VCaP (cell line): ENCODE results near the gene APPL1.
"Not testable (repeated sequence)": the region's sequence is repeated elsewhere in the genome, so short reads cannot be mapped to it uniquely, and the experiment has no call there.

Experiments used
- H3K27ac ChIP-seq: fragments of 450-650 bp; 2 replicates; pipeline ENCODE4 v1.5.1; 2017
- TF ChIP-seq, protein P1 (sequence below): fragments of 450-650 bp; conservative IDR thresholded peaks from 2 replicates; pipeline ENCODE4 v1.5.1; 2017; ENCODE audit warnings: mild to moderate bottlenecking, moderate library complexity

Gene APPL1

DNA sequence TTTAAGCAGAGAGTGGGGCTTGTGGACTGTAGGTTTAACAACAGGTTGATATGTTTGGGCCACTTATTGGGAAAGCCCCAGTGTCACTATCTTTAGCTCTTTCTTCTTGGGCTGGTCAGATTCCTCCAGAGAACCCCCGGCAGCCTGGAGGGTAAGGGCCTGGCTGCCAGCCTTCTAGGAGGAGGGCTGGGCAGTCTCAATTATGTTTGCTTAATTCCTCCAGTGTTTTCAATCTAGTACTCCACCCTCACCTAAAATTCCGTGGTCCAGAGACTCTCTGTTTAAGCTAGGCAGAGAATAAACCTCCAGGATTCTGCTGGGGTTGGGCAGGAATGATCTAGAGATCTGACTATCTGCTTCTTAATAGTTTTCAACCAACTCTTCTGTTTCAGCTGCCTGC lies 59.7 kb downstream of the APPL1 start:
- no peak overlapping the region for H3K27ac ChIP-seq
- TF ChIP-seq, protein P1, sequence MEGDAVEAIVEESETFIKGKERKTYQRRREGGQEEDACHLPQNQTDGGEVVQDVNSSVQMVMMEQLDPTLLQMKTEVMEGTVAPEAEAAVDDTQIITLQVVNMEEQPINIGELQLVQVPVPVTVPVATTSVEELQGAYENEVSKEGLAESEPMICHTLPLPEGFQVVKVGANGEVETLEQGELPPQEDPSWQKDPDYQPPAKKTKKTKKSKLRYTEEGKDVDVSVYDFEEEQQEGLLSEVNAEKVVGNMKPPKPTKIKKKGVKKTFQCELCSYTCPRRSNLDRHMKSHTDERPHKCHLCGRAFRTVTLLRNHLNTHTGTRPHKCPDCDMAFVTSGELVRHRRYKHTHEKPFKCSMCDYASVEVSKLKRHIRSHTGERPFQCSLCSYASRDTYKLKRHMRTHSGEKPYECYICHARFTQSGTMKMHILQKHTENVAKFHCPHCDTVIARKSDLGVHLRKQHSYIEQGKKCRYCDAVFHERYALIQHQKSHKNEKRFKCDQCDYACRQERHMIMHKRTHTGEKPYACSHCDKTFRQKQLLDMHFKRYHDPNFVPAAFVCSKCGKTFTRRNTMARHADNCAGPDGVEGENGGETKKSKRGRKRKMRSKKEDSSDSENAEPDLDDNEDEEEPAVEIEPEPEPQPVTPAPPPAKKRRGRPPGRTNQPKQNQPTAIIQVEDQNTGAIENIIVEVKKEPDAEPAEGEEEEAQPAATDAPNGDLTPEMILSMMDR = no peak

- no peak overlapping the region for H3K27ac ChIP-seq
- TF ChIP-seq, protein P1 = no peak
Observed at GRCh38 chr3:57288403-57288802, 60.9 kb downstream of the APPL1 start.

DNA sequence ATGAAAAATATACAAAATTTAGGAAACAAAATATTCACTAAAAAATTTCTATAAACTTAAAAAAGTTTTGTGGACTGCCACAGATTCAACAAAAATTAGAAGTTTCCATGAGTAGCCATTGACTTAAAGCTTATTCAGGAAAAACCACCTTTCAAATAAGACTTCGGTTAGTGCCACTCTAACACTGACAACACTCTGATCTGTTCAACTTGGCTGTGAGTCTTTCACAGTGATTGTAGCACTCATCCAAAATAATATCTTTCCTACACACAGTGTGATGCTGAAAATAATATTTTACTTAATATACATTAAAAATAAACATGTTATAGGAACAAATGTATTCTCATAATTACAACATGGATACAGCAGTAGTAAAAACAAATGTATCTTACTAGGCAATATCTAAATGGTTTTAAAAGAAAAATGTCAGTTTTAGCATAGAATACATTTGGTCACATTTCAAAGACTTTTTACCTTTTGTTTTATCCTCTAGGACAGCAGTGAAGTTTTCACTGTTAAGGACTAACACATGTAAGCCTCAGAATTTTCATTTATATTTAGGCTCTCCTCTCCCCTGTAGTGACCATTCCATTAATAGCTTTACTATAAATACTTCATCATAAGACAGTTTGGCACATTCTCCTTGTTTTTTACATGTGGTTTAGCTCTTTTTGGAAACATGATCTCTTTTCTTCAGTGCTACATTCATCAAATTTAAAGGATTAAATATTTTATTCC lies 64.8 kb downstream of the APPL1 start, which contains the start of gene ASB14:
ASB14 (minus strand) TSS at position 527 of the 738 bp plus-strand sequence. CDS start 652 bp downstream, outside the sequence.
- TF ChIP-seq, protein P1 = no peak

DNA sequence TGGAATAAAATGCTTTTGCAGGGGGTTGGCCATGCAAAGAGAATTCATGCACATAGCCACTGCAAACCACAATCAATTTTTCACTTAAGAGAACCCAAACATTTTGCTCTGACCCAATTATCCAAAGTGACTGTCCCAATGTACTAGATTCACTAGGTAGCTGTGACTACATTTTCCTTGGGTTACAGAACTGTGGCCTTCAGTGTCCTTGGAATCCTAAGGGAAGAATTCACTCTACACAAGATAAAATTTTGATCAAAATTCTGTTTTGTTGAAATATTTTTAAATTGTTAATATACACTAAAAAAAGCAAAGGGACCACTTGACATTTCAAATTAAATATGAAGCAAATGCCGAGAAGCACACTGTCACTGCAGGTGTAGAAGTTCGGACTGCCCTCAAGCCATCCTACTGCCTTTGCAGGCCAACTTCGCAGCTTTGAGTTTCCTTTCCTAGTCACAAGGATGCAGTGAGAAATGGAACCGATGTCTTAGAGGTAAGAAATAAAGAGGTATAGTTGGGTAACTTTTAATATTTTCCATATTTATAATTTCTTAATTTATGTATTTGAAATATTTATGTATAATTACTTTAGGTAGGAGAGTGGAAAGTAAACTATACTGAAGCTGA lies 65.5 kb downstream of the APPL1 start:
- H3K27ac ChIP-seq = no peak overlapping the region
- TF ChIP-seq, protein P1 = no peak

More for the DNA sequence above, 64.8 kb downstream of the APPL1 start, which contains the start of gene ASB14:
- no peak within 1 kb of the TSS for H3K27ac ChIP-seq

DNA sequence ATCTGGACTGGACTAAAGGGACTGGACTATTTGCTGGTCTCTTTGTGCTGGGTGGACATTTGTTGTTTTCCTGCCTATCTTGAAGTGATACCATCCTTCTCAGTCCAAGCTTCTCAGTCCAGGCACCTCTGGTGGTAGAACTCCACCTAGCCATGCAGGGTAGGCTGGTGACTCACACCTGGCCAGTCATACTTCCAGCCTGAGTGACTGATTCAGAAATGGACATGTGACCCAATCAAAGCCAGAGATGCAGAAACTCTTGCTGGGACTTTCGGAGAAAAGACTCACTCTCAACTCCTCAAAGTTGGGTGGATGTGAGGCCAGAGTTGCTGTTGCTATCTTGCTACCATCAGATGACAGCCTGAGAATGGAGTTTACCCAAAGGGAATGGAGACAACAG lies 70.5 kb downstream of the APPL1 start:
- TF ChIP-seq, protein P1 = no peak
- no peak overlapping the region for H3K27ac ChIP-seq

DNA sequence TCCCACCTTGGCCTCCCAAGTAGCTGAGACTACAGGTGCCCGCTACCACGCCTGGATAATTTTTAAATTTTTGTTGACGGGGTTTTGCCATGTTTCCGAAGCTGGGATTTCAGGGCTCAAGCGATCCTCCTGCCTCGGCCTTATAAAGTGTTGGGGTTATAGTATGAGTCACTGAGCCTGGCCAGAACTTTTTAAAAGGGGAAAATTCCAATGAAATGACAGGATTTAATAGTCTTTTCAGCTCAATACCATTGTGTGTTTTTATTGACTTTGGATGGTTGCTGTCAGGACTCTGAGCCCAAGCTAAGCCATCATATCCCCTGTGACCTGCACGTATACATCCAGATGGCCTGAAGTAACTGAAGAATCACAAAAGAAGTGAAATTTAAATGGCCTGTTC lies 76.0 kb downstream of the APPL1 start:
- not testable (repeated sequence) for H3K27ac ChIP-seq

GRCh38 chr3:57309769-57310360 lies 82.3 kb downstream of the APPL1 start:
- TF ChIP-seq, protein P1 = no peak

DNA sequence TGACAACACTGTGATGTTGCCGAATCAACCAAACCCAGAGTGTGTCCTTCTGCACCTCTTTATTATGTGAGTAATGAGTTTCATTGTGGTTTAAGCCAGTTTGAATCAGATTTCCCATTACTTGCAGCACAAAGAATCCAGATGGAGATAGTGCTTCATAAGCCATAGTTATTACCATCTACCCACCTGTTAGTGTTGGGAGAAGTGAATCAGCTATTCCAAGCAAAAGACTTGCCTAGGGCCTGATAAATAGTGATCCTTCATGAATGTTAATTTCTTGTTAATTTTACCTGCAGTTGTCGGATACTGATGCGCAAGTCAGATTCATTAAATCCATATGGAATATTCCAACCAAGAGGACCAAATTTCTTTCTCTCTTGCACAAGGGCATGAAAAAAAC lies 86.7 kb downstream of the APPL1 start:
- no peak overlapping the region for H3K27ac ChIP-seq
- TF ChIP-seq, protein P1 = no peak

More at GRCh38 chr3:57309769-57310360, 82.3 kb downstream of the APPL1 start:
- H3K27ac ChIP-seq = no peak overlapping the region
